GM12878 (cell line): ENCODE results near the gene FOXRED2. TPM values are rescaled to one million over a fixed set of nuclear protein-coding genes. Genes with fewer than 3 reads are reported as not detected.

Experiments
- ATAC-seq: fragments of 200-7000 bp; cut with Tn5 transposase; 3 replicates; pipeline ENCODE4 v1.9.1; 2020; ENCODE audit warnings: mild to moderate bottlenecking, moderate library complexity
- BruUV-seq: library from RNA; stranded (reverse); fragments of 400-500 nt; replicated peaks from 2 replicates; lab custom pipeline; 2021; lab: Mats Ljungman, UMichigan
- CTCF ChIA-PET: fragments of 300-600 bp; sonication (Branson Sonifier 250); formaldehyde crosslinking; extraction: SDS; loops from one replicate; lab custom pipeline; 2021; ENCODE audit warnings: inconsistent platforms; lab: Yijun Ruan, JAX
- POLR2A ChIA-PET: fragments of 350-600 bp; formaldehyde crosslinking; extraction: SDS; loops from one replicate; lab custom pipeline; 2021; ENCODE audit warnings: inconsistent platforms; lab: Charles Lee
- RAD21 ChIA-PET: fragments of 300-600 bp; sonication (Branson Sonifier 250); formaldehyde crosslinking; loops from one replicate; lab custom pipeline; 2023; ENCODE audit warnings: antibody characterized with exemption; ENCODE audit not compliant: unreplicated experiment; lab: Charles Lee
- SMC1A ChIA-PET: fragments of 300-600 bp; sonication (Branson Sonifier 250); formaldehyde crosslinking; loops from one replicate; lab custom pipeline; 2023; ENCODE audit not compliant: unreplicated experiment, uncharacterized antibody; lab: Charles Lee
- DNase-seq: peaks from one replicate; pipeline ENCODE4 v3.0.0-alpha.2; 2011; ENCODE audit warnings: low read depth, low spot score
- FAIRE-seq: peaks from 3 replicates; lab custom pipeline; 2011; peaks lifted over from hg19 to GRCh38; lab: Jason Lieb, UNC
- H2AFZ ChIP-seq: 2 replicates; pipeline ENCODE4 v1.6.0; 2011; ENCODE audit warnings: low read depth, low read length, control low read depth; ENCODE audit not compliant: control insufficient read depth
- H3K27ac ChIP-seq: 2 replicates; pipeline ENCODE4 v1.5.1; 2011; ENCODE audit warnings: control low read depth; ENCODE audit not compliant: control insufficient read depth, insufficient read depth
- H3K27me3 ChIP-seq, 2 experiments: replicated peaks in 1 of 2; 2 replicates each; pipeline versions ENCODE4 v1.6.0 to v1.6.1; 2011; ENCODE audit warnings: low read length in 1 of 2; ENCODE audit not compliant: control insufficient read depth in 2 of 2, insufficient read depth in 2 of 2
- H3K36me3 ChIP-seq, 2 experiments: 2 replicates each; pipeline ENCODE4 v1.5.1; 2011; ENCODE audit warnings: low read length in 1 of 2; ENCODE audit not compliant: control insufficient read depth in 2 of 2, insufficient read depth in 2 of 2
- H3K4me1 ChIP-seq: 2 replicates; pipeline ENCODE4 v1.6.1; 2011; ENCODE audit warnings: mild to moderate bottlenecking, low read length, moderate library complexity, mixed read lengths; ENCODE audit not compliant: control insufficient read depth, insufficient read depth
- H3K4me2 ChIP-seq: 2 replicates; pipeline ENCODE4 v1.6.0; 2011; ENCODE audit warnings: control low read depth; ENCODE audit not compliant: control insufficient read depth, insufficient read depth
- H3K4me3 ChIP-seq: fragments of 200-600 bp; sonication (generic); 2 replicates; pipeline ENCODE4 v1.5.1; 2016
- H3K79me2 ChIP-seq: 2 replicates; pipeline ENCODE4 v1.6.0; 2011; ENCODE audit warnings: low read length; ENCODE audit not compliant: control insufficient read depth, insufficient read depth
- H3K9ac ChIP-seq: 2 replicates; pipeline ENCODE4 v1.8.0; 2011; ENCODE audit warnings: low read length, control low read depth, mixed read lengths; ENCODE audit not compliant: control insufficient read depth, insufficient read depth
- H3K9me3 ChIP-seq: replicated peaks from 3 replicates; pipeline ENCODE4 v1.5.1; 2011; ENCODE audit warnings: mild to moderate bottlenecking, low read length; ENCODE audit not compliant: control insufficient read depth, insufficient read depth
- H4K20me1 ChIP-seq: 2 replicates; pipeline ENCODE4 v1.6.0; 2011; ENCODE audit not compliant: control insufficient read depth, insufficient read depth
- NFXL1 ChIP-seq: fragments of 450-650 bp; IDR thresholded peaks from 2 replicates; pipeline ENCODE4 v1.6.1; 2017; ENCODE audit warnings: antibody characterized with exemption, mild to moderate bottlenecking, borderline replicate concordance
- SMAD5 ChIP-seq: IDR thresholded peaks from 2 replicates; pipeline ENCODE4 v1.6.1; 2016; ENCODE audit warnings: antibody characterized with exemption, low read depth
- WRNIP1 ChIP-seq: IDR thresholded peaks from 2 replicates; pipeline ENCODE4 v1.6.1; 2011; ENCODE audit warnings: low read depth, low read length, improper control_type of control experiment, borderline replicate concordance
- ZNF207 ChIP-seq: fragments of 450-650 bp; IDR thresholded peaks from 2 replicates; pipeline ENCODE4 v1.6.1; 2014; ENCODE audit warnings: antibody characterized with exemption, mild to moderate bottlenecking, borderline replicate concordance
- WGBS: methylation state at CpG from one replicate; pipeline ENCODE4 v1.1.6; 2016; ENCODE audit warnings: low lambda C conversion rate; ENCODE audit not compliant: insufficient replicate concordance, insufficient coverage; ENCODE audit errors: missing lambda C conversion rate; 5-methylcytosine and 5-hydroxymethylcytosine counted together
- in situ Hi-C: fragments of 300-500 bp; cut with MboI; formaldehyde crosslinking; loops from 9 replicates; pipeline ENCODE4 v1.14.3; 2018; ENCODE audit warnings: mixed read lengths
- intact Hi-C: fragments of 100-400 bp; cut with micrococcal nuclease; formaldehyde crosslinking; loops from one replicate; pipeline ENCODE4 v1.14.2; 2022; ENCODE audit not compliant: unreplicated experiment
- polyA plus RNA-seq, 11 experiments: library from polyadenylated mRNA; depleted of rRNA in 4 of 11; unstranded in 6 of 11; stranded (reverse) in 5 of 11; fragments of >200 nt; fragmentation: Nextera tagmentation in 4 of 11; fragmentation: Illumina TruSeq in 1 of 11; extraction: Ambion mirVana in 4 of 11; extraction: Trizol in 1 of 11; gene quantifications; 1 replicate in 1 of 11; 2 replicates in 10 of 11; pipeline versions ENCODE4 v1.2.1 to v1.2.3, GENCODE V29; 2011 to 2016; ENCODE audit warnings: inconsistent platforms in 2 of 11, missing spikeins in 2 of 11, low read depth in 1 of 11
- total RNA-seq, 4 experiments: library from RNA; depleted of rRNA in 3 of 4; stranded (reverse); fragments of >200 nt in 3 of 4; fragmentation: Illumina TruSeq in 1 of 4; extraction: Trizol in 1 of 4; gene quantifications; 2 replicates each; pipeline versions ENCODE4 v1.2.1 to v1.2.3, GENCODE V29; 2013 to 2021
- TF ChIP-seq, protein P1 (sequence below): fragments of 450-650 bp; conservative IDR thresholded peaks from 2 replicates; pipeline ENCODE4 v1.6.1; 2017; ENCODE audit warnings: mild to moderate bottlenecking, moderate library complexity

Gene FOXRED2
- total and polyA plus RNA-seq, 10 of the 15 experiments (the other 5 are each of a cell fraction or from before 2014, with no cell fraction given): 1.8 to 28.8 (median 7.6) TPM

DNA sequence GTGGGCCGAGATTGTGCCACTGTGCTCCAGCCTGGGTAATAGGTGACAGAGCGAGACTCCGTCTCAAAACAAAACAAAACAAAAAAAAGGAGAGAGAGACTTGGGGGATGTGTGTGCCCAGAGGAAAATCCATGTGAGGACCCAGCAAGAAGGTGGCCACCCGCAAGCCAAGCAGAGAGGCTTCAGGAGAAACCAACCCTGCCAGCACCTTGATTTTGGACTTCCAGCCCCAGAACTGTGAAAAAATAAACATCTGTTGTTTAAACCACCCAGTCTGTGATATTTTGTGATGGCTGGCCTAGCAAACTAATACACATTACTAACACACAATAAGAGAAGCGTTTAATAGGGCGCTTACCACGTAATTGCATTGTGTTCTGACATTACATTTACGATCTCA is 46.6 kb downstream of the FOXRED2 start:
- Histone ChIP-seq H3K4me3 (no peak overlapping the region), H3K27me3 (no peaks in the 10 kb centered on the region), H2AFZ (no peak overlapping the region), H3K79me2 (no peaks in the 10 kb centered on the region), H3K36me3 (no peaks in the 10 kb centered on the region; a peak in 1 of 4 replicates), H3K9me3 (no peaks in the 10 kb centered on the region)
- DNase-seq: no peak
- no TSS peak for BruUV-seq
- in situ Hi-C loops: no loop called here
- 97% methylated on average over 8 of the region's 8 CpGs for WGBS
- TF ChIP-seq SMAD5: no peak
- no peak for TF ChIP-seq WRNIP1
- no peak for TF ChIP-seq NFXL1
- TF ChIP-seq, protein P1, sequence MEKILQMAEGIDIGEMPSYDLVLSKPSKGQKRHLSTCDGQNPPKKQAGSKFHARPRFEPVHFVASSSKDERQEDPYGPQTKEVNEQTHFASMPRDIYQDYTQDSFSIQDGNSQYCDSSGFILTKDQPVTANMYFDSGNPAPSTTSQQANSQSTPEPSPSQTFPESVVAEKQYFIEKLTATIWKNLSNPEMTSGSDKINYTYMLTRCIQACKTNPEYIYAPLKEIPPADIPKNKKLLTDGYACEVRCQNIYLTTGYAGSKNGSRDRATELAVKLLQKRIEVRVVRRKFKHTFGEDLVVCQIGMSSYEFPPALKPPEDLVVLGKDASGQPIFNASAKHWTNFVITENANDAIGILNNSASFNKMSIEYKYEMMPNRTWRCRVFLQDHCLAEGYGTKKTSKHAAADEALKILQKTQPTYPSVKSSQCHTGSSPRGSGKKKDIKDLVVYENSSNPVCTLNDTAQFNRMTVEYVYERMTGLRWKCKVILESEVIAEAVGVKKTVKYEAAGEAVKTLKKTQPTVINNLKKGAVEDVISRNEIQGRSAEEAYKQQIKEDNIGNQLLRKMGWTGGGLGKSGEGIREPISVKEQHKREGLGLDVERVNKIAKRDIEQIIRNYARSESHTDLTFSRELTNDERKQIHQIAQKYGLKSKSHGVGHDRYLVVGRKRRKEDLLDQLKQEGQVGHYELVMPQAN: no peak
- no peak for TF ChIP-seq ZNF207
- TF ChIP-seq, all 136 proteins: peak for 0
- RAD21 ChIA-PET: interaction anchor here (1.1 kb wide), 1 partner anchor 10 kb away, joined by 3 read pairs; no protein-coding TSS in a partner anchor
- Histone ChIP-seq H3K4me1 (peaks cover 8% of the 10 kb centered on the region), H3K4me2 (no peak overlapping the region), H4K20me1 (no peaks in the 10 kb centered on the region), H3K9ac (no peak overlapping the region), H3K27ac (no peak overlapping the region)
- SMC1A ChIA-PET: no interaction called here
- ATAC-seq (no peak), FAIRE-seq (no peak)
- intact Hi-C loops: no loop called here
- POLR2A ChIA-PET: no interaction called here
- CTCF ChIA-PET: interaction anchor here (1.1 to 2.9 kb wide), 2 partner anchors 9 to 11 kb away, joined by 6 to 7 read pairs; no protein-coding TSS in a partner anchor
